IMR-90 (cell line): Measurements from ENCODE around the gene PLCG1. TPM values are rescaled to one million over a fixed set of nuclear protein-coding genes. Genes with fewer than 3 reads are reported as not detected.

Experiments
- ATAC-seq: fragments of 200-7000 bp; cut with Tn5 transposase; 2 replicates; pipeline ENCODE4 v1.9.1; 2020; ENCODE audit warnings: low read depth, mild to moderate bottlenecking, moderate library complexity
- BruUV-seq: library from RNA; stranded (reverse); fragments of 400-500 nt; replicated peaks from 2 replicates; lab custom pipeline; 2021; lab: Mats Ljungman, UMichigan
- CTCF ChIA-PET: fragments of 300-600 bp; formaldehyde crosslinking; extraction: SDS; loops from one replicate; lab custom pipeline; 2021; ENCODE audit warnings: antibody characterized with exemption; lab: Yijun Ruan, JAX
- POLR2A ChIA-PET: fragments of 300-600 bp; sonication (Branson Sonifier 250); formaldehyde crosslinking; loops from one replicate; lab custom pipeline; 2022; ENCODE audit warnings: antibody characterized with exemption; ENCODE audit not compliant: unreplicated experiment; lab: Charles Lee
- DNase-seq: peaks from one replicate; pipeline ENCODE4 v3.0.0; 2013
- H2AFZ ChIP-seq: replicated peaks from 2 replicates; pipeline ENCODE3; 2013; ENCODE audit warnings: low read length, mild to moderate bottlenecking; ENCODE audit not compliant: poor library complexity
- H2AK5ac ChIP-seq: 2 replicates; pipeline ENCODE4 v1.6.1; 2013; ENCODE audit warnings: low read depth, low read length, inconsistent platforms
- H2AK9ac ChIP-seq: replicated peaks from 2 replicates; pipeline ENCODE3; 2013; ENCODE audit warnings: mild to moderate bottlenecking, low read depth, low read length, moderate library complexity; ENCODE audit not compliant: poor library complexity
- H2BK120ac ChIP-seq: 2 replicates; pipeline ENCODE4 v1.6.1; 2013; ENCODE audit warnings: low read depth, low read length, inconsistent platforms
- H2BK15ac ChIP-seq: 3 replicates; pipeline ENCODE4 v1.6.1; 2013; ENCODE audit warnings: low read depth, low read length, inconsistent platforms
- H2BK20ac ChIP-seq: 2 replicates; pipeline ENCODE4 v1.6.1; 2013; ENCODE audit warnings: low read depth, mild to moderate bottlenecking, inconsistent platforms, low read length, moderate library complexity
- H2BK5ac ChIP-seq: 2 replicates; pipeline ENCODE4 v1.6.1; 2013; ENCODE audit warnings: mild to moderate bottlenecking, low read depth, low read length, inconsistent platforms; ENCODE audit not compliant: poor library complexity, severe bottlenecking
- H3K14ac ChIP-seq: replicated peaks from 2 replicates; pipeline ENCODE4 v1.6.1; 2013; ENCODE audit warnings: low read depth, low read length, inconsistent platforms
- H3K18ac ChIP-seq: 2 replicates; pipeline ENCODE4 v1.6.1; 2013; ENCODE audit warnings: low read depth, low read length, control low read depth
- H3K23ac ChIP-seq: 2 replicates; pipeline ENCODE4 v1.6.1; 2013; ENCODE audit warnings: low read depth, low read length, inconsistent platforms
- H3K27ac ChIP-seq: 2 replicates; pipeline ENCODE4 v1.5.1; 2013; ENCODE audit warnings: mild to moderate bottlenecking, control low read depth, low read length; ENCODE audit not compliant: insufficient read depth
- H3K27me3 ChIP-seq: 2 replicates; pipeline ENCODE4 v1.6.1; 2013; ENCODE audit warnings: low read length; ENCODE audit not compliant: control insufficient read depth, insufficient read depth
- H3K36me3 ChIP-seq: 2 replicates; pipeline ENCODE4 v1.6.1; 2013; ENCODE audit warnings: low read length, mixed read lengths; ENCODE audit not compliant: control insufficient read depth, insufficient read depth
- H3K4ac ChIP-seq: 2 replicates; pipeline ENCODE4 v1.6.1; 2013; ENCODE audit warnings: low read depth, low read length, inconsistent platforms
- H3K4me1 ChIP-seq: 2 replicates; pipeline ENCODE4 v1.6.1; 2013; ENCODE audit warnings: low read length, mixed read lengths; ENCODE audit not compliant: control insufficient read depth, insufficient read depth
- H3K4me2 ChIP-seq: 2 replicates; pipeline ENCODE4 v1.6.1; 2013; ENCODE audit warnings: low read depth, mild to moderate bottlenecking, control low read depth, low read length, moderate library complexity
- H3K4me3 ChIP-seq: 2 replicates; pipeline ENCODE4 v1.5.1; 2013; ENCODE audit warnings: low read depth, mild to moderate bottlenecking, control low read depth, low read length, moderate library complexity; ENCODE audit not compliant: insufficient read depth
- H3K56ac ChIP-seq: 2 replicates; pipeline ENCODE4 v1.6.1; 2013; ENCODE audit warnings: low read length, inconsistent platforms; ENCODE audit not compliant: insufficient read depth; ENCODE audit errors: extremely low read depth
- H3K79me1 ChIP-seq, 2 experiments: 2 replicates each; pipeline ENCODE4 v1.6.1; 2013; ENCODE audit warnings: low read length in 2 of 2, inconsistent platforms in 1 of 2, low read depth in 1 of 2
- H3K9ac ChIP-seq: 2 replicates; pipeline ENCODE4 v1.6.1; 2013; ENCODE audit warnings: low read depth, low read length, control low read depth
- H3K9me1 ChIP-seq: 2 replicates; pipeline ENCODE4 v1.6.1; 2013; ENCODE audit warnings: low read length, inconsistent platforms; ENCODE audit not compliant: insufficient read depth
- H3K9me3 ChIP-seq: 2 replicates; pipeline ENCODE4 v1.6.1; 2013; ENCODE audit warnings: low read length; ENCODE audit not compliant: control insufficient read depth, insufficient read depth
- H4K20me1 ChIP-seq: 2 replicates; pipeline ENCODE4 v1.6.1; 2013; ENCODE audit warnings: low read length, inconsistent platforms; ENCODE audit not compliant: insufficient read depth
- H4K5ac ChIP-seq: 2 replicates; pipeline ENCODE4 v1.6.1; 2013; ENCODE audit warnings: mild to moderate bottlenecking, low read depth, low read length, control low read depth
- H4K8ac ChIP-seq, 2 experiments: 2 replicates each; pipeline ENCODE4 v1.6.1; 2013; ENCODE audit warnings: low read depth in 2 of 2, low read length in 2 of 2, control low read depth in 1 of 2, inconsistent platforms in 1 of 2
- H4K91ac ChIP-seq: 2 replicates; pipeline ENCODE4 v1.6.1; 2013; ENCODE audit warnings: low read depth, low read length, inconsistent platforms; ENCODE audit not compliant: insufficient read depth
- BHLHE40 ChIP-seq: fragments of 150-350 bp; IDR thresholded peaks from 2 replicates; pipeline ENCODE4 v1.6.1; 2016; ENCODE audit warnings: mild to moderate bottlenecking, low read depth, low read length
- CEBPB ChIP-seq: IDR thresholded peaks from 2 replicates; pipeline ENCODE4 v1.6.1; 2012; ENCODE audit warnings: low read depth, low read length, improper control_type of control experiment
- CHD1 ChIP-seq: IDR thresholded peaks from 2 replicates; pipeline ENCODE4 v1.6.1; 2012; ENCODE audit warnings: low read depth, low read length, improper control_type of control experiment
- CTCF ChIP-seq: conservative IDR thresholded peaks from 2 replicates; pipeline ENCODE4 v1.5.1; 2012; ENCODE audit warnings: mild to moderate bottlenecking, low read depth, low read length, improper control_type of control experiment
- ELK1 ChIP-seq: fragments of 150-350 bp; IDR thresholded peaks from 2 replicates; pipeline ENCODE4 v1.6.1; 2016; ENCODE audit warnings: low read depth, mild to moderate bottlenecking, low read length, moderate library complexity, borderline replicate concordance
- FOS ChIP-seq: fragments of 150-350 bp; IDR thresholded peaks from 2 replicates; pipeline ENCODE4 v1.6.1; 2016; ENCODE audit warnings: low read depth, low read length
- MAFK ChIP-seq: IDR thresholded peaks from 2 replicates; pipeline ENCODE4 v1.6.1; 2012; ENCODE audit warnings: low read depth, low read length, improper control_type of control experiment
- MAZ ChIP-seq: IDR thresholded peaks from 2 replicates; pipeline ENCODE4 v1.6.1; 2012; ENCODE audit warnings: low read depth, mild to moderate bottlenecking, low read length, improper control_type of control experiment, moderate library complexity, borderline replicate concordance
- MXI1 ChIP-seq: IDR thresholded peaks from 2 replicates; pipeline ENCODE4 v1.6.1; 2012; ENCODE audit warnings: low read depth, mild to moderate bottlenecking, low read length, moderate library complexity, borderline replicate concordance
- NFE2L2 ChIP-seq: fragments of 150-350 bp; IDR thresholded peaks from 2 replicates; pipeline ENCODE4 v1.6.1; 2016; ENCODE audit warnings: low read depth, mild to moderate bottlenecking, low read length
- POLR2A ChIP-seq: IDR thresholded peaks from 2 replicates; pipeline ENCODE4 v1.6.1; 2012; ENCODE audit warnings: mild to moderate bottlenecking, low read depth, low read length
- RAD21 ChIP-seq: IDR thresholded peaks from 2 replicates; pipeline ENCODE4 v1.6.1; 2012; ENCODE audit warnings: low read length, improper control_type of control experiment
- RCOR1 ChIP-seq: IDR thresholded peaks from 2 replicates; pipeline ENCODE4 v1.6.1; 2012; ENCODE audit warnings: mild to moderate bottlenecking, low read length, improper control_type of control experiment; ENCODE audit not compliant: insufficient replicate concordance
- RFX5 ChIP-seq: IDR thresholded peaks from 2 replicates; pipeline ENCODE4 v1.8.0; 2012; ENCODE audit warnings: low read depth, mild to moderate bottlenecking, low read length, moderate library complexity
- SMC3 ChIP-seq: fragments of 150-350 bp; IDR thresholded peaks from 2 replicates; pipeline ENCODE4 v1.6.1; 2016; ENCODE audit warnings: low read depth, mild to moderate bottlenecking, antibody characterized with exemption, low read length, moderate library complexity
- WGBS, 2 experiments: methylation state at CpG; one replicate each; pipeline versions ENCODE4 v1.1.5 to v1.1.7; 2013; ENCODE audit warnings: missing lambda C conversion rate in 2 of 2; ENCODE audit not compliant: insufficient read length in 1 of 2; ENCODE audit errors: extremely low coverage in 2 of 2; 5-methylcytosine and 5-hydroxymethylcytosine counted together
- dilution Hi-C: fragments of 300-500 bp; cut with HindIII; formaldehyde crosslinking; loops from one replicate; pipeline ENCODE4 v1.14.3; 2018; ENCODE audit warnings: low sequenced_read_pairs; ENCODE audit not compliant: unreplicated experiment
- in situ Hi-C: fragments of 300-500 bp; cut with MboI; formaldehyde crosslinking; loops from 3 replicates; pipeline ENCODE4 v1.14.3; 2019; ENCODE audit warnings: low sequenced_read_pairs, inconsistent platforms, mixed read lengths
- intact Hi-C: fragments of 100-400 bp; cut with micrococcal nuclease; formaldehyde crosslinking; loops from 2 replicates; pipeline ENCODE4 v1.10.0; 2022
- polyA plus RNA-seq, 3 experiments: library from polyadenylated mRNA; depleted of rRNA; stranded (reverse); fragments of >200 nt; gene quantifications; 2 replicates each; pipeline ENCODE4 v1.2.3, GENCODE V29; 2012; ENCODE audit warnings: low replicate concordance in 1 of 3
- total RNA-seq: library from RNA; depleted of rRNA; stranded (reverse); fragments of >200 nt; gene quantifications from 2 replicates; pipeline ENCODE4 v1.2.3, GENCODE V29; 2012

The PLCG1 gene
- total and polyA plus RNA-seq, 2 of the 4 experiments (the other 2 are of a cell fraction), result 59.1 to 69.1 TPM

- TF ChIP-seq BHLHE40, result no peak
Observed at GRCh38 chr20:41178904-41179432, 41.6 kb downstream of the PLCG1 start (continued).

GRCh38 chr20:41179961-41180360, 42.6 kb downstream of the PLCG1 start:
- no peak overlapping the region for H2BK120ac ChIP-seq
- peaks cover 49% of the 10 kb centered on the region for H3K9me1 ChIP-seq
- intact Hi-C loops (loop anchor here (5.0 to 10.0 kb wide), 2 partner anchors 137 to 515 kb away; partner anchors contain the start of gene ZHX3), in situ Hi-C loops (loop anchor here (5.0 kb wide), 2 partner anchors 47 to 162 kb away; partner anchors contain the start of gene LPIN3), dilution Hi-C loops (no loop called here)
- H3K56ac ChIP-seq, result no peak overlapping the region
- 100% methylated on average over 1 of the region's 8 CpGs; no CpG with 5 or more reads in 1 of the 2 experiments for WGBS, 2 experiments
- no peak overlapping the region for H3K9ac ChIP-seq
- H4K91ac ChIP-seq, result no peak overlapping the region
- no peak overlapping the region for H2BK5ac ChIP-seq
- H3K23ac ChIP-seq, result no peak overlapping the region
- H3K27ac ChIP-seq, result no peak overlapping the region
- no peak overlapping the region for H2BK20ac ChIP-seq
- no peak overlapping the region for H3K14ac ChIP-seq
- H4K20me1 ChIP-seq, result no peaks in the 10 kb centered on the region
- POLR2A ChIA-PET, result no interaction called here
- H3K79me1 ChIP-seq, result peaks cover 43 to 85% of the 10 kb centered on the region in 2 experiments
- ATAC-seq (no peak), DNase-seq (no peak)
- H3K18ac ChIP-seq, result no peak overlapping the region
- no peak overlapping the region for H2BK15ac ChIP-seq
- H2AK9ac ChIP-seq, result no peak overlapping the region
- H3K36me3 ChIP-seq, result peaks cover 39% of the 10 kb centered on the region
- no peak overlapping the region for H2AK5ac ChIP-seq
- H3K4me1 ChIP-seq, result peaks cover 23% of the 10 kb centered on the region
- H3K4me3 ChIP-seq, result no peak overlapping the region
- no TSS peak for BruUV-seq
- no peaks in the 10 kb centered on the region for H3K9me3 ChIP-seq
- CTCF ChIA-PET, result no interaction called here
- no peak overlapping the region for H3K4ac ChIP-seq
- H4K8ac ChIP-seq, result no peak overlapping the region
- H2AFZ ChIP-seq, result no peak overlapping the region
- H3K27me3 ChIP-seq, result no peaks in the 10 kb centered on the region
- no peak overlapping the region for H4K5ac ChIP-seq
- H3K4me2 ChIP-seq, result no peak overlapping the region
- no peak for TF ChIP-seq MXI1
- no peak for TF ChIP-seq CTCF
- no peak for TF ChIP-seq CHD1
- TF ChIP-seq BHLHE40, result no peak
- no peak for TF ChIP-seq RFX5
- TF ChIP-seq RAD21, result no peak
- TF ChIP-seq CEBPB, result no peak
- no peak for TF ChIP-seq RCOR1
- TF ChIP-seq SMC3, result no peak
- no peak for TF ChIP-seq FOS
- TF ChIP-seq ELK1, result no peak
- TF ChIP-seq MAZ, result no peak
- no peak for TF ChIP-seq MAFK
- TF ChIP-seq NFE2L2, result no peak
- TF ChIP-seq POLR2A, result no peak
